HG03469 (cell line): Measurements from ENCODE around the gene NDUFA13.

Source experiments
- ATAC-seq: cut with Tn5 transposase; IDR thresholded peaks from one replicate; pipeline ENCODE4 v1.9.1; 2021; ENCODE audit warnings: mild to moderate bottlenecking, moderate library complexity, moderate number of reproducible peaks; ENCODE audit not compliant: unreplicated experiment

The NDUFA13 gene

DNA sequence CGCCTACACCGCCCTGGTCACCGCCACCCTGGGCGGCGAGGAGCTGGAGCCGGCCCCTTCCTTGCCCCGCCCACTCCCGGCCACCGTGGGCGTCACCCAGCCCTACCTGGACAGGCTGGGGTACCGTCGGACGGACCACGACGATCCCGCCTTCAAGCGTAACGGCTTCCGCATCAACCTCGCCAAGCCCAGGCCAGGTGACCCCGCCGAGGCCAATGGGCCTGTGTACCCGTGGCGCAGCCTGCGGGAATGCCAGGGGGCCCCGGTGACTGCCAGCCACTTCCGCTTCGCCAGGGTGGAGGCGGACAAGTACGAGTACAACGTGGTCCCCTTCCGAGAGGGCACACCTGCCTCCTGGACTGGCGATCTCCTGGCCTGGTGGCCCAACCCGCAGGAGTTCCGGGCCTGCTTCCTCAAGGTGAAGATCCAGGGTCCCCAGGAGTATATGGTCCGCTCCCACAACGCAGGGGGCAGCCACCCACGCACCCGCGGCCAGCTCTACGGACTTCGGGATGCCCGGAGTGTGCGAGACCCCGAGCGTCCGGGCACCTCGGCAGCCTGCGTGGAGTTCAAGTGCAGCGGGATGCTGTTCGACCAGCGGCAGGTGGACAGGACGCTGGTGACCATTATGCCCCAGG lies 29.0 kb downstream of the NDUFA13 start:
- no peak for ATAC-seq

DNA sequence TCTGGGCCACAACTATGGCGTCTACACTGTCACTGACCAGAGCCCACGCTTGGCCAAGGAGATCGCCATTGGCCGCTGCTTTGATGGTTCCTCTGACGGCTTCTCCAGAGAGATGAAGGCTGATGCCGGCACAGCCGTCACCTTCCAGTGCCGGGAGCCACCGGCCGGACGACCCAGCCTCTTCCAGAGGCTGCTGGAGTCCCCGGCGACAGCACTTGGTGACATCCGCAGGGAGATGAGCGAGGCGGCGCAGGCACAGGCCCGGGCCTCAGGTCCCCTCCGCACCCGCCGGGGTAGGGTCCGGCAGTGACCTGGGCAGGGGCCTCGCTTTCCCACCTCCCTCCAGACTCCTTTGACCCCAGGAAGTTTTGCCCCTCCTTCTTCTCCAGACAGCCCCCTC lies 29.7 kb downstream of the NDUFA13 start:
- no peak for ATAC-seq

DNA sequence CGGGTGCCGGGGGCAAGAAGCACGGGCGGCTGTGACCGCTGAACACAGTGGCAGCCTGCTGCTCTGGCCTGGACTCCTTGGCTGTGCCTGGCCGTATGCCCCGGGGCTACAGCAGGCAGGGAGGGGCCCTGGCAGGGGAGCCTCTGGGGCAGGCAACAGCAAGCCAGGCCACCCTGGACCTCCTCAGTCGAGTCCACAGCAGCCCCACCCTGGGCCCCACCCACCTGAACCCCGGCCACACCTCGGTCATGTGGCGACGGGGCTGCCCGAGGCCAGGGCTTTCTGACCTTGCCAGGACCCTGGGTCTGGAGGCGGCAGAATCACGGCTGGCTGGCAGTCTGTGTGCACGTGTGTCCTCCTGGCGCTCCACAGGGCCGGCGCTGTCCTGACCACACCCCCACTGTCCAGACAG lies 30.7 kb downstream of the NDUFA13 start:
- ATAC-seq: no peak

DNA sequence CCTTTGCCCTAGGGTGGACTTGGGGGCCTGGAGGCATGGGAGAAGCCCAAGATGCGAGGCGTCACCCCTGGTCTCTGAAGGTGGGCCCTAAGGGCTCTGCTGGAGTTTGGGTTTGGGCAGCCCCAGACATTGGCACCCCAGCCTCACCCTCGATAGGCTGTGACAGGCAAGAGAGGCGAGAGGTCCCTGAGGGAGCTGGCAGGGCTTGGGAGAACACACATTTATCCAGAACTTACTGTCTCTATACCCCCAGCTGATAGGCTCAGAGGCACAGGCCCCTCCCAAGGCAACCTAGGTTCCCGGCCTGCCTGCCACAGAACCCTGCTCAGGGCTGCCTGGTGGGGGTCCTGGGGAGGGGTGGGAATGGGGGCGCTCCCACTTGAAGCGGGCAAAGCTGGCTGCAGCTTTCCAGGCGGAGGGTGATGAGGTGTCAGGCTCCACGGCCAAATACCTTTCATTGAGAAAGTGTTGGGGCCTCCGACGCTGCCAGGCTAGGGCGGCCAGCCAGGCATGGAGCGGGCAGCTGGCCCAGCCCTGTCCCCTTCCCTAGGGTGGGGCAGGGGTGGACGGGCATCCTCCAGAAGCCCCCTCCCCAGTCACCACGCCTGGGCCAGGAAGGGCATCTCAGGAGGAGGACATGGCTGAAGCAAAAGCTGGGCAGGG lies 31.8 kb downstream of the NDUFA13 start:
- no peak for ATAC-seq

DNA sequence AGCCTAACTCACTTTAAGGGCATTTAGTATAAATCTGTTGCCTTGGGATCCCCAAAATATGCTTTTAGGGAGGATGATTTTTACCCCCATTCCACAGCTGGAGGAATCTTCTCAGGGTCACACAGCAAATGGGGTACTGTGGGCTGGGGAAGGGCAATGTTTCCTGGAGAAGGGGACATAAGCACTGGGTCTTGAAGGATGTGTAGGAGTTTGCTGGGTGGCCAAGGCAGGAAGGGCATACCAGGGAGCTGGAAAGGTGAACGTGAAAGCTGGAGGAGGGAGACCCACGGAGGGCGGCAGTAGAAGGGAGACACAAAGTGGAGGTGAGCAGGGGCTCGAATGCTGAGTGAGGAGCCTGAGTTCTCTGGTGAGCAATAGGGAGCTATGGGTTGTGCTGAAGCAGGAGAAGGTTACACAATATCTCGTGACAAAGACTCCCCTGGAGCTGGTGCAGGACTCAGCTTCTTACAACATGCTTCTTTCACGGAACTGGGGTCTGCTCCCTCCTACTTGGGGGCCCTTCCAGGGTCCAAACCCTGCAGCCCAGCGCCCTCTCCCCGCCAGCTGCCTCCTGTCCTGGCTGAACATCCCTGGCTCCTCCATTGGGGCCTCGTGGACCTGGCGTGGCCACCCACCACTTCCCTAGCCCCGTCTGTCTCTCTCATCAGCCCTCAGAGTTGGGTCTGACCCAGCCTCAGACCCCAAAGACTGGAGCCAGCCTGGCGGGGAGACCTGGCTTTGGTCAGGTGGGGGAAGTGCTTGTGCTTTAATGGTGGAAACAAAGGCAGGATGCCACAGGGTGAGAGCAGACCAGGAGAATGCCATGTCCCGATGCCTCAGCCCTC lies 33.1 kb downstream of the NDUFA13 start:
- ATAC-seq: no peak

DNA sequence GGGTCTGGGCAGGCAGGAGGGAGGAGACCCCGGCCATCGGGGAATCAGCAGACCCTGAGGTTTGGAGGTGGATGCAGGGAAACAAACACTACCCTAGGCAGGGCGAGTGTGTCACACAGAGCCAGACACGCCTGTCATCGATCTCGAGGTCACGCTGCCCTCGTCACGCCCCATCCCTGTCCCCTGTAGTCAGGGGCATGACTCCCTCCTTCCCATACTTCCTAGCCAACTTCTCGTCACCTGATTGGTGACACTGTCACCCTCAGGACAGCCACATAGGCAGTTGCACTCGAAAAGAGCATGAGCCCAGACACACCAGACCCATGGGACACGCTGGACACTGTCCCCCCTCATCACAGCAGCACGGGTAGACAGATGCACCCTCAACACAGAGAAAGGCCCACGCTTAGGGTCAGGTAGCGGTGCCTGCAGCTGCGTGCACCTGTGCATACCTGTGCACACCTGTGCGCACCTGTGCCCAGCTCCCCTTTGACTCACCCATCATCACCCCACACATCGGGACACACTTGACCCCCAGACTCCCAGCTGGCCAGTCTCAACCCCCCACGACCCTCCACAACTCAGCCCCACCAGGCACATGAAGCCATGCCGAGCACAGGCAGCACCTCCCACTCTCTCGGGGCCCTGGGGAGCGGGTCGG lies 33.9 kb downstream of the NDUFA13 start:
- no peak for ATAC-seq

DNA sequence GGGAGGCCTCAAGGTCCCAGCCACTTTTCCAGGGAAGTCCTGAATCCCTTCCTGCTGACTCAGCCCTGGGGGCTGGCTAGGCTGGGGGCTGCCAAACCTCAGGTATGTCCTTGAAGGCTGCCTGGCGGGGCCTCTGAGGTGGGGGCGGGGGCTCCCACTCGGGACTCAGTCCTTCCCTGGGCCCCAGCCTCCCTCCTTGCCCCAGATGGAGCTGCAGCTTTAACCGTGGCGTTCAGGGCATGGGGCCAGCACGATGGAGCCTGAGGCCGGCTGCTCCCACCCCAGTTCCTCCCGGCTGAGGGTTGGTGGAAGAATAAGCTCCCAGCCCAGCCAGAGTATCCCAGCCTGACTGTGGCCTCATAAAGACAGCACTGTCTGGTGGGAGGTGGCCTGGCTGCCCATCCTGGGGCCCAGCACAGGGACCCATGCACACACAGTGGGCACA lies 34.5 kb downstream of the NDUFA13 start:
- no peak for ATAC-seq

DNA sequence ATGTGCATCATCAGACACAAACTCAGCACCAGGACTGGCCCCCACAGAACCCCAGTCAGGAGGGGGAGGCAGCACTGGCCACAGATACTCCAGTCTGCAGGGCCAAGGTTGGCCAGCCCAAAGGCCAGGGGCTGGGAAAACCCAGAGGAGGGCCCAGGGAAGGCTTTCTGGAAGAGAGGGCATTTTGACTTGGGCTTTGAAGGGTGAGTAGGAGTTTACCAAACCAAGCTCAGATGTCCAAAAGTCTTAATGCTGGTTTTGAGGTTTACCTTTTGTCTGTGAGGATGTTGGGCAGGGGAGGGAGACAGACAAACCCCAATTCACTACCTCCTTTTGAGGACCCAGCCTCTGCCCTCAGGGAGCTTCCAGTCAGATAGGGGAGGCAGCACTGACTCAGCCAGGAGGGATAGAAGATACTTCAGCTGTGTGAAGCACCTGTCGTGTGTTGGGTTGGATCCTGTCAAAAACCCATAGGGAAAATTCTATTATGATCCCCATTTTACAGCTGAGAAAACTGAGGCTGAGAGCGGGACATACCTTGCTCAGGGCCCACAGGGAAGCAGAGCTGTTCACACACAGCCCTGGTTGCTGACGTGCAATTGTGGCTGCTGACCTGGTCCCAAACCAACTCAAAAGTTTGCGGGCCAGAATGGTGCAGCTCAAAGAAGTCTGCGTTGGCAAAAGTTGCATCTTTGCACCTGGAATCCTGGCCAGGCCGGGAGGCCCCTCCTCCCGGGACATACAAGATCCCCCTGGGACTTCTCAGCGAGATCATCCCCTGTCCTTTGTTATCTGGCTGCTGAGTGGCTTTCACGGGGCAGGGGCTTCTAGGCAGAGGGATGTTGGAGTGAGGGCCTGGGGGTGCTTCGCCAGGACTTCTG lies 35.2 kb downstream of the NDUFA13 start:
- no peak for ATAC-seq

DNA sequence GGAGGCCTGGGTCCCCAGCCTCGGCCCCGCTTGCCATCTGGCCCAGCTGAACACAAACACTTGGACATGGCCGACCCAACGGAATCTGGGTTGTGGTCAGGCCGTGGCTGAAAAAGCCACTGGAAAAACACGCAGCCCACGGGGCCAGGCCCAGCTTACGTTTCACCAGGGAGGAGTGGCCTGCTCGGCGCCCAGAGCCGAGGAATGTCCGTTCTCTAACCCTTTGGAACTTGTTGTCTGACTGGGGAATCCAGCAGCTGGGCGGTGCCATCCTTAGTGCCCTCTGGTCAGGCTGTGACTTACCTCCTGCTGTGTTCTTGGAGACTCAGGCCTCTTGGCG lies 35.8 kb downstream of the NDUFA13 start:
- ATAC-seq: no peak

DNA sequence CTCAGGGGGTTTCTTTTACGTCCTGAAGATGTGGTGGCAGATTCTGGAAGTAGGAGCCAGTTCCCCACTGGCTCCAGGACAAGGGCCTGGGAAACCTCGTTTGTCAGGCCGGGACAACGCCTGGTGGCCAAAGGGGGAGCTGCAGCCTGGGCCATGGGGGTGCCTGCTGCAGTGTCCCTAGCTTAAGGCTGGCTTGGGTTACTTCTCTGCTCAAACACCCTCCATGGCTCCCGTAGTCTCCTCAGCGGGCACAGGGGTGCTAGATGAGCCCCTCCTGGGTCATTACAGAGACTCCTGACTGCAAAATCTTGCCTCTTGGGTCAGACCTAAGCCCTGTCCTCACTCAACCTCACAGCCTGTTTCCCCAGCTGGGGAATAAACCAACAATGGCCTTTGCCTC lies 36.8 kb downstream of the NDUFA13 start:
- no peak for ATAC-seq

DNA sequence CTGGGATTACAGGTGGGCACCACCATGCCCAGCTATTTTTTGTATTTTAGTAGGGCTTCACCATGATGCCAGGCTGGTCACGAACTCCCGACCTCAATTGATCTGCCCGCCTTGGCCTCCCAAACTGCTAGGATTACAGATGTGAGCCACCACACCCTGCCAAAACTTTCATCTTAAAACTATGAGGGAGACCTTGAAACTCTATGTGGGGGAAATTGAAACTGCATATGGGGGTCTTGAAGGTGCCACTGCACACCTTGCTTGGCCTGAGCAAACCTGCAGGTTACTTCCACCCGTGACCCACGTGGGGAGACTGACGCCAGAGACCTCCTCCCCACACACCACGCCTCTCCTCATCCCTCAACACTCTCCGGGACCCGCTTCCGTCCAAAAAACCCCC lies 37.6 kb downstream of the NDUFA13 start:
- no peak for ATAC-seq

DNA sequence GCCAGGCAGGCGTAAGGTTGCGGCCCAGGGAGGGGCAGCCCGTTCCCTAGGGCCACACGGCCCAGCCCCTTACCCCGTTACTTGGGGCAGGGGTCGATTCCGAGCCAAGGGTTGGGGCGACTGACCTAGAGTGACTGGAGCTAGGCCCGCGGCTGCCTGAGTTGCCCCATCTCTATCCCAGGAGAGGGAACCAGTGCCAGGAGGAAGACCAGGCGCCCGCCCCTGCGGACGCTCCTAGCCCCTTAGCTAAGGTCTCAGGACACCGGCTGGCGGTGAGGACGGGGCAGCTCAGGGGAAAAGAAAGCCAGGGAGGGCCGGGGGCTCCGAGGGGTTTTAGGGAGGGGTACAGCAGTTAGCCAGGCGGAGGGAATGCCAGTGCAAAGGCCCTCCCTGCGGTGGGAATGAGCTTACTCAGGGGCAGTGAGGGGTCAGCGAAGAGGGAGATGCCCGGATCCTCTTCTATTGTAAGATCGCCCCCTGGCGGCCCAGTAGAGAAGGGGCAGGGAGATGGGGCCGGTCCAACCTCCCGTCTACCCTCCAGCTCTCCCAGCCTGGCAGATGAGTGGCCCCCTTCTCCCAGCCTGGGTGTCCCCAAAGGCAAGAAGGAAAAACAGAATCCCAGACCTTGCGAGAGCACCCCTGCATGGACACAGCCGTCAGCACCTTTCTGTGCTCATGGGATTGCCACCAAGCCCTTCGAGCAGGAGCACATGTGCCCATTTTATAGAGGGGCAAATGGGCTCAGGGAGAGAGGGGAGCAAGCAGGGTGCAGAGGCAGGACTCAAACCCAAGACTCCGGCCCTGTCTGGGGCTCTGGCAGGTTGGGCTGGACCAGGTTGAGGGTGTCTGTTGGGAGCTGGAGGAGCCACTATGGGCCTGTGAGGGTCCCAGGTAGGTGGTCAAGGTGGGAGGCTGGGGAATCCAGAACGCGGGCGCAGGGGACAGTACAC lies 38.3 kb downstream of the NDUFA13 start:
- ATAC-seq: no peak

DNA sequence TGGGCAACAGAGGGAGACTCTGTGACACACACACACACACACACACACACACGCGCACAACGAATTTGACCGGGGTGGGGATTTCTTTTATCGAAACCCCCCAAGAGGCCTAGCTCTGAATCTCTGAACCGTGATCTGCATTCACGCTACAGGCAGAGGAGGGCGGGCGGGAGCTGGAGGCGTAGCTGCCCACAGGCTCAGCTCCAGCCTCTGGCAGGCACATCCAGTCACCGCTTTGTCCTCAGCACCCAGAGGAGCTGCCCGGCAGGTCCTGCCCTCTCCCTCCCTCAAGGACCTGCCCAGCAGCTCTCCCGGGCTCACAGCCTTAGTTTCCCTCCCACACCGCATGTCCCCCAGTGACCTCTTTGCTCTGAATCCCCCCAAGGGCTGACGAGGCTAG lies 42.0 kb downstream of the NDUFA13 start:
- no peak for ATAC-seq

DNA sequence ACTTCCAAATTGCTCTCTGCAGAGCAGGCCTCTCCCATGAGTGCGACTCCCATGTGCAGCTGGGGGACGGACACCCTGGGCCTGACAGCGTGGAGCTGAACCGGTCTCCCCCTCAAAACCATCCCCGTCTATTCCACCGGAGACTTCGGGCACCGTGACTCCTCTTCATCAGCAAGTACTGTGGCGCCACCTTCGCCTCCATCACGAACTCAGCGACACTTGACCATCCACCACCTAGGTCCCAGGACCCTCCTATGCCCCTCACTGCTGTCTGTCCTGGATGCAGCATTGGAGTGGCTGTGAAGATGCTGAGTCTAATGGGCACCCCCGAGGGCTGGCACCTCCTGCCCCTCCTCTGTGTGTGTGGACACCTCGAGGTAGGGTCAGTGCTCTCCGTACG lies 42.6 kb downstream of the NDUFA13 start:
- no peak for ATAC-seq

DNA sequence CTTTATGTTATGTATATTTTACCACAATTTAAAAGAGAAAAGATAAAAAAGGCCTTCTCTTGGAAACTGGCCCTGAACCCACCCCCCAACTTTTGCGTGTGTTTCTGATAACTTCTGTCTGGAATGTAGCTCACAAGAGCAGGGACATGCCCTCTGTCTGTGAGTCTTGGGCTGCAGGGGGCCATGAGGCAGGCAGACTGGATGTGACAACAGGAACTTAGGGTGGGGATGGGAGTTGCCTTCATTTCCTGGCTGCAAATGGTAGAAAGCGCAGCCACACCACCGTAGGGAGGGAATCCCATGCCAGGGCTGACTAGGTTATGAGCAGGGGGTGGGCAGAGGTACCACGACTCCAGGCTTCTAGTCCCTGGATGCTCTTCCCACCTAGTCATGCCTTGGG lies 43.9 kb downstream of the NDUFA13 start:
- ATAC-seq: no peak

DNA sequence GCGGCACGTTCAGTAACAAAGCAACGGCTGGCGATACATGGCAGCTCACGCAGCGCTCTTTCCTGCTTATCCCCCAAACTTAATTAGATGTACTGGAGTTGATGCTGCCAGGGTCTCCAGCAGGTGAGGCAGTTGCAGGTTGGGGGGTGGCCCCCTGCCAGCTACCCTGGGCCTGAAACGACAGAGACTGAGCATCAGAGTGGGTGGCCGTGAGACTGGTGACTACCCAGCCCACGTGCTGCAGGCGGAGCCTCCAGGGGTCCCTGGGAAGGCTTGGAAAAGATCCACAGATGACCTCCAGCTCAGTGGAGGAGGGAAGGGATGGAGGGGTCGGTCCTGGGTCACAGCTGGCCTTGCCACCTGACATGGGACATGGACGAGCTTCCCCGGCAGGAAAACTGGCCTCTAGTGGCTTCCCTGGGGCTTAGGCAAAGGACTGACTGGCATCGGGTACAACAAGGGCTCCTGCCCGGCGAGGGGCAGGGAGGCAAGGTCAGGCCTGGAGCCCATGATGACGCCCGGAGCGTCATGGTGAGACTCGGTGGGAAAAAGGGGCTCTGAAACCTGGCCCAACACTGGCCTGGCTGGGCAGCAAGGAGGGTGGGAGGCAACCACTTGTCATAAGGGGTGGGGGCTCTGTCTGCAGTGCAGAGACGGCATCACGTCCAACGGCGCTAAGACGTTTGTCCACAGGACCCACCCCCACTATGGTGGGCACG lies 46.1 kb downstream of the NDUFA13 start:
- ATAC-seq: no peak

DNA sequence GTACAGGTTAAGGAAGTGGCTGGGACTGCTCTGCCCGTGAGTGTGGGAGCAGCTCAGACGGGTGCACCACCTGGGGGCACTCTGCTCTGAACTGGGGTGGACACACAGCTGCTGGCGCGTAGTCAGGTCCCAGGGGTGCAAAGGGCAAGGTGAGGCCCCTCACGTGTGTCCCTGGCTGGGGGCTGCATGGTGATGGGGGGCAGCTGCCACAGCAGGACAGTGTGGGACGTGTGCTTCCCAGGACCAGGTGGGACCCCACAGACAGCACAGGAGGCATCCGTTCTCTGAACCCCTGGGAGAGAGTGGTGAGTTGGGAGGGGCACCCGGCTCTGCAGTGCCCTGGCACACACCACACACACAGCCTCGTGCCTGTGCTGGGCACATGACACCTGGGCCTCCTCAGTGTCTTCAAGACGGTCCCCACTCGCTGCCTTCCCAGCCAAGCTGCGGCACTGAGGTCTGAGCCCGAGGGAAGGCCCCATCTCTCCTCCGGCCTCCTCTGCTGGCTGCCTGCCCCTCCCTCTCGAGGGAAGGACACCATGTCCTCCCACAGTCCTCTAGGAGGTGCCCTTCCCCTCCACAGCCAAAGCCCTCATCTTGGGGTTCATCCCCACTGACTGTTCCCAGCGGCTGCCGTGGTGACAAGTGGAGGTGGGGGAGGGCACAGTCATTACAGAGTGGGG lies 46.8 kb downstream of the NDUFA13 start:
- ATAC-seq: no peak

DNA sequence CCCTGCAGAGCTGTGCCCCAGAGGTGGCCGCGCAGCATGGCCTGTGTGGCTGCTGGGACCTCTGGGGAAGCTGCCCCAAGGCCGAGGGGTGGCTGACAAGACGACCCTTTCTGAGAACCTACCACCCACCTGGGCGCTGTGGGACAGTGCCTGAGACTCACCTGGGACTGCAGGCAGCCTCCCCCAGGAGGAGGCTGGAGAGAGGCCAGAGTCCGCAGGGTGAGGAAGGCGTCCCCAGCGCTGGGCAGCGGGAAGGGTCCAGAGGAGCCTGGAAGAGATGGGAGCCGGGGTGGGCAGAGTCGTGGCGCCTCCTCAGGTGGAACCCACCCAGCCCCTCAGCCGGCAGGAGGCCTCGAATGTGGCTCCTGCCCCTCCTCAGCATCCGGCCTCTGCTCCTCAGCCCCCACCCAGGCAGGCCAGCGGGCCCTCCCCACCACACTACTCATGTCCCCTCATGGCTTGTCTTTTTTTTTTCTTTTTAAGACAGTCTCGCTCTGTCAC lies 47.4 kb downstream of the NDUFA13 start:
- no peak for ATAC-seq
